22Rv1 (cell line): ENCODE results near the gene LCE3B.

Experiments used
- H3K27ac ChIP-seq: fragments of 450-650 bp; 2 replicates; pipeline ENCODE4 v1.5.1; 2017
- ZFX ChIP-seq: fragments of 450-650 bp; IDR thresholded peaks from 2 replicates; pipeline ENCODE4 v1.6.1; 2017; ENCODE audit warnings: antibody characterized with exemption, borderline replicate concordance
- TF ChIP-seq, protein P1 (sequence below): fragments of 450-650 bp; IDR thresholded peaks from 2 replicates; pipeline ENCODE4 v1.5.1; 2017; ENCODE audit warnings: mild to moderate bottlenecking

Gene LCE3B

DNA sequence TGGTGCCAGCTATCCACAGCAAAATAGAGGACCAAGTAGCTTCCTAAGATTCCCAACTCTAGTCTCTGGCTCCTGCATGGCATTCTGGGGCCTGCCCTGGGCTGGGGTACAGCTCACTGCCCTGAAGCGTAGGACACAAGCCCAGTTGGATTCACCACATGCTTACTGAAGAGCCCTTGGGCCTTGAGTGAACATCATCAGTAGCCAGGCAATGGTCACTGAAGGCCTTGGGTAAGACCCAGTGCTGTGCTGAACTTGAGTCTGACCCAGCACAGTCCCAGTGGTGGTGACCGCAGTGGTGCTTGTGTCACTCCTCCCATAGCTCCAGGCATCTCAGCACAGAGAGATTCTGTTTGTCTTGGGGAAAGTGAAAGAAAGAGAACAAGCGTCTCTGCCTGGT lies 17.0 kb downstream of the LCE3B start:
- TF ChIP-seq, protein P1, sequence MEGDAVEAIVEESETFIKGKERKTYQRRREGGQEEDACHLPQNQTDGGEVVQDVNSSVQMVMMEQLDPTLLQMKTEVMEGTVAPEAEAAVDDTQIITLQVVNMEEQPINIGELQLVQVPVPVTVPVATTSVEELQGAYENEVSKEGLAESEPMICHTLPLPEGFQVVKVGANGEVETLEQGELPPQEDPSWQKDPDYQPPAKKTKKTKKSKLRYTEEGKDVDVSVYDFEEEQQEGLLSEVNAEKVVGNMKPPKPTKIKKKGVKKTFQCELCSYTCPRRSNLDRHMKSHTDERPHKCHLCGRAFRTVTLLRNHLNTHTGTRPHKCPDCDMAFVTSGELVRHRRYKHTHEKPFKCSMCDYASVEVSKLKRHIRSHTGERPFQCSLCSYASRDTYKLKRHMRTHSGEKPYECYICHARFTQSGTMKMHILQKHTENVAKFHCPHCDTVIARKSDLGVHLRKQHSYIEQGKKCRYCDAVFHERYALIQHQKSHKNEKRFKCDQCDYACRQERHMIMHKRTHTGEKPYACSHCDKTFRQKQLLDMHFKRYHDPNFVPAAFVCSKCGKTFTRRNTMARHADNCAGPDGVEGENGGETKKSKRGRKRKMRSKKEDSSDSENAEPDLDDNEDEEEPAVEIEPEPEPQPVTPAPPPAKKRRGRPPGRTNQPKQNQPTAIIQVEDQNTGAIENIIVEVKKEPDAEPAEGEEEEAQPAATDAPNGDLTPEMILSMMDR, result no peak
- TF ChIP-seq ZFX, result no peak

DNA sequence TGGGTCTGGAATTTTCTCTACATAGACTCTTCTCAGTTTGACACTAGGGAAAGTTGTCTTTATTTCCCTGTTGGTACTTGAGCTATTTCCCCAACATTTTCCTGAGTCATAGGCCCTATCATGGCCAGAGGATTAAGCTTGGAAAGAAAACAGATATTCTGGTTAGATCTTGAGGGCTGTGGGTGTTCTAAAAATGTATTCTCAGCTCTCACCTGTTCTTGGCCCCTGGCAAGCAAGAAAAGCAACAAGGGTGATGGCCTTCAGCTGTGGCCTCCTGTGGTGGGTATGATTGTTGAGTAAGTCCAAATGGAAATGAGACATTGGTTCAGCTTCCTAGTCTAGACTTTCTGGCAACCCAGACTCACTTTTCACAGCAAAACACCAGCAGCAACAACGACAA lies 26.7 kb downstream of the LCE3B start:
- no peak overlapping the region for H3K27ac ChIP-seq
- TF ChIP-seq, protein P1, result no peak
- TF ChIP-seq ZFX, result no peak

More for the DNA sequence above, 17.0 kb downstream of the LCE3B start:
- no peak overlapping the region for H3K27ac ChIP-seq

GRCh38 chr1:152643945-152644344 lies 30.3 kb downstream of the LCE3B start:
- no peak for TF ChIP-seq ZFX
- TF ChIP-seq, protein P1, result no peak
- no peak overlapping the region for H3K27ac ChIP-seq

DNA sequence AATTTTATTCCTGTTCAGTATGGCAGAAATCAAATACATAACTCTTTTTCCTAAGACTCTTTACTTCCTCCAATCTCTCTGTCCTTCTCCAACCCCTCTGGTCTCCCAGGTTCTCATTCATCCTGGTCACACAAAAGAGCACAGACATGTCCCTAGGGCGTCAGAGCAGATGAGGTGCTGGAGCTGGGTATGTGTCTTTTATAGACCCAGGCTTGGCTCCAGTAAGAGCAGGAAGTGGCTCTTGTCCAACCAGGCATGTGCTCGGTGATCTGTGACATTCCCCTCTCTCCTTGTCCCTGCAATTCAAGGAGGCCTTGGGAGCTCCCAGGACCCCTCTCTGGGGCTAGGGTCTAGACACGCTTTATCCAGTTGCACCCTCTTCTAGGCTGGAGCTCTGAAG lies 31.5 kb downstream of the LCE3B start:
- TF ChIP-seq, protein P1, result no peak
- no peak for TF ChIP-seq ZFX

DNA sequence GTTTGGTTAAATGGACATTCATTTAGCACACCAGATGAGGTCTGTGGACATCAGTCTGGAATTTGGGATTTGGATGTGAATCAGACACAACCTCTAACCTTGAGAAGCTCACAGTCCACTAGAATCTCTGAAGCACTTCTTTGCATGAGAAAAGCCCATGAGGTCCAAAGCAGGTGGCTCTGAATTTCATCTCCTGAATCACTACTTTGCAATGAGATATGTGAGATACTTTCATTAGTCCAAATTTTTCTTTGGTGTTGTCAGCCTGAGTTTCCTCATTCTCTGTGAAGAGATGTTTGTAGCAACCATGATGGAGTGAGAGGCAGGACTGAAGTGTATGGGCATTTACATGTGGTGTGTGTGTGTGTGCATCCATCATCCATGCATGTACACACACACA lies 33.0 kb downstream of the LCE3B start:
- H3K27ac ChIP-seq, result no peak overlapping the region

More for the DNA sequence above, 31.5 kb downstream of the LCE3B start:
- no peak overlapping the region for H3K27ac ChIP-seq

GRCh38 chr1:152654110-152654509 lies 40.5 kb downstream of the LCE3B start:
- TF ChIP-seq, protein P1, result peak; percentile 98
- TF ChIP-seq ZFX, result no peak
- no peak overlapping the region for H3K27ac ChIP-seq

More for the DNA sequence above, 33.0 kb downstream of the LCE3B start:
- TF ChIP-seq, protein P1, result no peak
- TF ChIP-seq ZFX, result no peak

DNA sequence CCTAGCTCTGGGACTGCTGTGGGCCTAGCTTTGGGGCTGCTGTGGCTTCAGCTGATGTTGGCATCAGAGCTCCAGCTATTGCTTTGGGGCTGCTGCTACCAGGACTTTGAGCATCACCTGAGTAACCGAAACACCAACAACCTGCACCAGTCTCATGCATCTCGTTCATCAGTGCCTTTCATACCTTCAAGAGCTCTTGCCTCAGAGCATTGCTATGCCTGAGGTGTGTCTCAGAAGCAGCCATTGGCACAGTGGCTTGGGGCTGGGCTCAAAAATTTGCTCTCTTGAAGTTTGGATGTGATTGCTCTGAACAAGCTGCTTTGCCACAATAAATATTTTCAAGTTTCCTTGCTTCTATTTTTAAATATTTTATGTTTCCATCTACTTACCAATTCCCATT lies 42.8 kb downstream of the LCE3B start:
- TF ChIP-seq, protein P1, result no peak
- TF ChIP-seq ZFX, result no peak
- H3K27ac ChIP-seq, result no peak overlapping the region
